ENCODE results near the gene CAMK4. TPM values are rescaled to one million over a fixed set of nuclear protein-coding genes. Genes with fewer than 3 reads are reported as not detected.
A peak's percentile ranks its signal among the peaks of the same experiment; 100 is the strongest.
"Not testable (repeated sequence)": the region's sequence is repeated elsewhere in the genome, so short reads cannot be mapped to it uniquely, and the experiment has no call there.

CAMK4 gene
- polyA plus RNA-seq, 3 donors = 4.4 to 6.2 (median 5.6) TPM

DNA sequence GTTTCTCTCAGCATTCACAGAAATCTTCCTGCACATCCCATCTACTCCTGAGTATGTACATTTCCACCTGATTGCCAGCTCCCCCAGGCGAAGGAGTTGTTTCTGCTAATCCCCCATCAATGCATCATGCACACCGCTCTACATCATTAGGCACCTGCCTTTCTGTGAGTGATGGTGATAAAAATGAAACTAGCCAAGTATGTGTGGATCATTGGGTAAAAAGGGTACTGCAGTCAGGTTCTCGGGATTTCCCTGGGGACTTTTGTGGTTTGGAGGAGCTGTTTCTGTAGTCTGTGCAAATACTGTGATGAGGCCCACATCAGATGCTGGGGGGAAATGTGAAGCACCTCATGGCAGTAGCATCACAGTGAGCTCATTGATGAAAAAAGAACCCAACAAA lies 30.4 kb downstream of the CAMK4 start:
- DNase-seq = no peak

DNA sequence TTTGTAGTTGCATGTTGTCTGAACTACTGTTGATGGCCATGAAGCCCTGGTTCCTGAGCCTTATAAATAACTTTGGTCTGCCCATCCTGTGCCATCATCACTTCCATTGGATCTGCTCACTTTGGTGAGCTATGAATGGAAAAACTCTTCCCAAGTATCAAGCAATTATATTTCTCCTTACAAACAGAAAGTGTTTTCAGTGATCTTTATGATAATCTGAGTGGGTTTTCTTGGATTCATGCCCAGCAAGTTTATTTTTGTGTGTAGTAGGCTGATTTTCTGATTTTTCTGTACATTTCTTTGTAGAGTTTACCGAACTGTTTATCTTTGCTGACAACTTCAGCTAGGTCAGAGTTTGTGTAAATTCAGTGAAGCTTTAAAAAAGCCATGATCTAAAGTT lies 31.0 kb downstream of the CAMK4 start:
- DNase-seq = peak; percentile 20

DNA sequence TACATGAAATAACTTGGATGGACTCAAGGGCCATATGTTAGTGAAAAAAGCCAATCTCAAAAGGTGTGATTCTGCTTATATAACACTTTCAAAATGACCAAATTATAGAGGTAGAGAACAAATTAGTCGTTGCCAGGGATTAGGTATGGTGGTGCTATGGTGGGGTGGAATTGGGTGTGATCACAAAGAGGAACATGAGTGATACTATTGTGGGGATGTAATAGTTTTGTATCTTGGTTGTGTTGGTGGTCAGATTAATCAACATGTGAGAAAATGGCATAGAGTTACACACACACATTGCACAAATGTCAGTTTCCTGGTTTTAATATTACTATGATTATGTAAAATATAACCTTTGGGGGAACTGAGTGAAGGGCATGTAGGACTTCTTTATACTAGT lies 31.9 kb downstream of the CAMK4 start:
- no peak for DNase-seq

DNA sequence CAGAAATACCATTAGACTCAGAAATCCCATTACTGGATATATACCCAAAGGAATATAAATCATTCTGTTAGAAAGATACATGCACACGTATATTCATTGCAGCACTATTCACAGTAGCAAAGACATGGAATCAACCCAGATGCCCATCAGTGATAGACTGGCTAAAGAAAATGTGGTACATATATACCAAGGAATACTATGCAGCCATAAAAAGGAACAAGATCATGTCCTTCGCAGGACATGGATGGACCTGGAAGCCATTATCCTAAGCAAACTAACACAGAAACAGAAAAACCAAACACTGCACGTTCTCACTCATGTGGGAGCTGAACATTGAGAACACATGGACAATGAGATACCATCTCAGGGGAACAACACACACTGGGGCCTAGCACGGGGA lies 33.4 kb downstream of the CAMK4 start:
- not testable (repeated sequence) for DNase-seq

DNA sequence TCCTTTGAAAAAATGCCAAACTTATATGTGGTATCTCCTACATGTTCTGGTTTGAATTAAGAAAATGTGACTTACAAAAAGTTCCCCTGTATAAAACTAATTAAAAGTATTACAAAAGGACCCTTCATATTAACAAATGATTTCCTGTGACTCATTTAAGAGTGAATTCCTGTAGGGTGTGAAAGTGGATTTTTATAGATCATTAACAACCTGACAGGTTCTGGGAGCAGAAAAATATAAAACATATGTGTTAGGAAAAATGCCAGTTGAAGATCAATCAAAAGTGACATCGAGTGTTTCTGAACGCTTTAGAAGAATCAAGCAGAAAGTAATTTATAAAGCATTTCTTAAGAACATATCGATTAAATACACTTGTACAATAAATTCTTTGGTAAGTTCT lies 35.5 kb downstream of the CAMK4 start:
- no peak for DNase-seq

DNA sequence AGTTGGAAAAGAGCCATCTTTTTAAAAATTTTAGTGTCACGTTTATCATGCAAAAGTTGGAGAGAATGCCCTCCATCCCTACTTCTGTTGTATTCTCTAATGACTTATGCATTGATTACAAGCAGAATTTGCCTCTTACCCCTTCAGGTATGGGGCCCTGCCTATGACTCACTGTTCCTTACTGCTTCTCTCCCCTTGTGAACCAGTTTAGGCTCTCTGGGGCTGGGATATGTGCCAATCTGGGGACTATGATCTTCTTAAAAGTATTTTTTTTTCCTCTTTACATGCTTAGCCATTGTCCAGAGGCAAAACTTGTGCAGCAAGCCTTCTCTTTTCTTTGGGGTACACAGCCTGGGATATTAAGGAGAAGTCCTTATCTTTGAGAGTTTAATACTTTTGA lies 37.4 kb downstream of the CAMK4 start:
- DNase-seq = no peak

DNA sequence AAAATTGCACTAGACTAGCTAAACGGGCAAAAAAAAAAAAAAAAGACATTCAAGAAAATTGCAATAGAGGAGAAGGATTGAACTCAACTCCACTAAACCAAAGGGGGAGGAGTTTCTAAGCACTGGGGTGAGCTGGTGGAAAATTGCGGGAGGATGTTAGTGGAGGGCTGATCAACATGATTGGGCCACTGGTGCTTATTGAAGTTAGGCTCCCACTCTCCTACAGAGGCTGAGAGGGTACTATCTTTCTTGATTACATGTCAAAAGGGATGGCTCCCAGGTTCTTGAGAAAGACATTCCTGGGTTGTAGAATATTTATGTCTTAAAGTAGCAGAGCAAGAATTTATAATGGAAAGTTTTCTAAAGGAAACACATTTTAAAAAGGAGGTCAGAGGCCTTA lies 38.0 kb downstream of the CAMK4 start:
- DNase-seq = no peak

DNA sequence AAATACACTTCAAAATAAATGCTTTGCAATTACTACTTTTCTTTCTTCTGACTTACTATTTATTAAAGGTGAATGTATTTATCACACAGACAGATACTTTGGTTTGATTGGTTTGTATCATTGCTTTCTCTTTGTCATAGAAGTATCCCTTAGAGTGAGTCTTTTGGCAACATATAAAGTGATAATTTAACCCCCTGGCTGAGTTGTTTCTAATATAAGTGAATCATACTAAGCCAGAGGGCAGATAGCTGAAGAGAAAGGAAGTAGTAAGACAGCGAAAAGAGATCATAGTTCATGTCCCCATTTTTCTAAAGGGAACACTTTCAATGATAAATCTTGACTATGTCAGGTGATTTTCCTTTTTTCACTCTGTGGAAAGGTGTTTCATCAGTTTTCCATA lies 38.6 kb downstream of the CAMK4 start:
- no peak for DNase-seq

DNA sequence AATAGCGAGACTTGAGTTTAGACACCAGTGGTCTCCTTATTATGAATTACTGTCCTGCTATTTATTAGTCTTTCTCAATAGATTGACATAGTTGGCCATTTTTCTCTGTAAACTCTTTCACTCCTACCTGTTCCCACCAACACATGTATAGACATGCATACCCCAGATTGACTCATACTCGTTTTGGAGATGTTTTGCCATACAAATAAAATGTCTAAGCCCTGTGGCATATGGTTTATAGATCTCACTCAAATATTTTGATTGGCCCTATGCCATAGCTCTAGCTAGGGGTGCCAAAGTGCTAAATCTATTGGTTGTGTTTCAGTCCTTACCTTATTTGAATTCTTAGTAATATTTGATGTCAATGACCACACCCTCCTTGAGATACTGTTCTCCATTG lies 42.3 kb downstream of the CAMK4 start:
- no peak for DNase-seq

DNA sequence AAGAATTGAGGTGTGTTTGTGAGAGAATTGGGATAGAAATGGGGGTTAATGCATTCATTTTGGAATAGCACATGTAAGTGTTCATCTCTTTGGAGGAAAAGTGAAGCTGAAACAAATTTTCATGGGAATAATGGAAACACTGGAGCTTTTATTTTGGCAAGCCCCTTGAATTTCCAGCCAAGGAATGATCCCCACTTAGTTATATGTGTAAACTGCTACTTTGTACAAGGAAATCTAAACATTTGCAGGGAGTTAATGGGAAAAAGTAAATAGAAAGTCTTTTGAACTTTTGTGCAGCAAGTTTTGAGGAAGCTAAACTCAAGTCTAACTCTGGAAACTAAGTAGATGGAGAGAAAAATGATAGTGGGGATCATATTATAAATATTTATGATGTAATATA lies 44.1 kb downstream of the CAMK4 start:
- no peak for DNase-seq

DNA sequence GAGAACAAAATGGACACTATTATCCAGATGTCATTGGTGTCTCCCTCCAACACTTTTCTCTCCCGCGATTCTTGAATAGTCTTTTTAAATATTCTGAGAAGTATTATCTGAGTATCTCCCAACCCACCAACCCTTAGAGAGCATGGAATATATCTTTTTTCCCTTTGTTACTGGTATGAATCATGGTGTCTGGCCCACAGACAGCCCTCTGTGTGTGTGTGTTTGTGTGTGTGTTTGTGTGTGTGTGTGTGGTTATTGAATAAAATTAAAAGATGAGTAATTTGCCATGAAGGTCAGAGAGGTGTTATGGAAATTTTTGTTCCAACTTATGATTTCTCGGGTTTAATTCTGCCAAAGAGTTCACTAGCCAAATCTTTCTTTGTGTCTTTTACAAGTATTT lies 47.7 kb downstream of the CAMK4 start:
- DNase-seq = no peak

DNA sequence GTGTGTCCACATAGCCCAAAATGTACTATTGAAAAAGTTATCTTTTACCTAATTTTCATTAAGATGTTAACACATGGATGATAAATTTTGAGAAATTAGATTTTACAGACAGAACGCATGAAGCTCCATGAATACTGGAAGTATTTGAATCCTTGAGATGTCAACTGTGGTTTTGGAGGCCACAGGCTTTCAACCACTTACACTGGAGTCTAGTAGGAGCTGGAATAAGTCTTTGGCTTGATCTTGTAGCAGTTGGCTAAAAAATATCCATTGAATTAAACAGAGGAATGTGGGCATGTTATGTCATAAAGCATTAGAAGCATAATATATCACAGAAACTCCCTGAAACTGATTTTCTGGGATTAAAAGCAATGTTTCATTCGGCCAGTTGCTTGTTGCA lies 52.9 kb downstream of the CAMK4 start:
- no peak for DNase-seq

DNA sequence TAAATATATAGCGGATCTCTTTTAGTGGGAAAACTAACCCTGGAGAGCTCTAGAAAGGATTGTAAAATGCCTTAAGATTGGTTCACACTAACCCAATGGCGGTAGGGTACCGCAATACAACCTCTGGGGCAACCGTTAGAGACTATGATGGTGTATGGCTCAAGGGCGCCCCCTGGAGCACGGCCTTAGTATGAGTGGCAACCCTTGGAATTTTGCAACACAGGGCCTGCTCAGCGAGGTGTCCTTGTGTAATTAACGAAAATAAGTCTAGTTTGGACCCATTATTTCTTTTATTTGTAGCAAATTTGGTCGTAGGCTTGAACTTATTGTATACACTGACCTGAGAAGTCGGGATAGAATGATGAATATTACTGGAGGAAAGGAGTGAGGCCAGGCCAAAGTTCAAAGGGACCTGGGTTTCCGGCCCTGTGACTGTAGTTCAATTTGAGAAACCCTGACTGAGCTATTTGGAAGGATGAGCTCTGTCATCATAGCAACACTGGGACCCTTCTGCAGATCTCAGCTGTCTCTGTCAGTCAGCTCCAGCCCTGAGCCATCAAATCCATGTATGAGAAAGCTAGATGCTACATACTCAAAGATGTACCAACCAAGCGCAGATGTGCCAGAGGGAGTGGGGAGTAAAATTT lies 54.8 kb downstream of the CAMK4 start:
- DNase-seq = peak; percentile 10

DNA sequence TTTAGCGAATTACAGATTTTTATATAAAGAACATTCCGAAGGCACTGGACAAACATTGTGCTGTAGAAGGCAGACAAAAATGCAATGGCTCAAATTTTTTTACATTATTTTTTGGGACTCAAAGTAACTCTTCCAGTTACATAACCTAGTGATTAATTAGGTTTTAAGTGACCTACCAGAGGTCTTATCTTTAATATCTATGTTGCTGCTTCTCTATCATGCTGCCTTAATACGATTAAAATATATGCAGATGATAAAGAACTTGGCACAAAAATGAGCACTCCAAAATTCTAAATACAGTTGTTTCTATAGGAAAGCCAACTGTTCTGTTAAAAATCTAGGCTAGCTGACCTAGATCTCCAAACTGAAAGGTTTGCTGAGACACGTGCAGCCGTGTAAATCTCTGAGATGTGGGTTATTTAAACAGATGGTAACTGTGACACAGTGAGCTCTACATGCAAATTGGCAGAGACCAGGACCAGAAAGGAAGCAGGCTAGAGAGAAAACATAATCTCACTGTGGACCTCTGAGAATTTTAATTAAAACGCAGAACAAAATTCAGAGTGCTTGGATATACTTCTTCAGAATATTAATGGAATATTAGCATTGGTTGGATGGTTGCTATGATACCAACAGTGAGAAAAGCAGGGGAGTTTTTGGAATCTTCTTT lies 56.2 kb downstream of the CAMK4 start:
- no peak for DNase-seq

DNA sequence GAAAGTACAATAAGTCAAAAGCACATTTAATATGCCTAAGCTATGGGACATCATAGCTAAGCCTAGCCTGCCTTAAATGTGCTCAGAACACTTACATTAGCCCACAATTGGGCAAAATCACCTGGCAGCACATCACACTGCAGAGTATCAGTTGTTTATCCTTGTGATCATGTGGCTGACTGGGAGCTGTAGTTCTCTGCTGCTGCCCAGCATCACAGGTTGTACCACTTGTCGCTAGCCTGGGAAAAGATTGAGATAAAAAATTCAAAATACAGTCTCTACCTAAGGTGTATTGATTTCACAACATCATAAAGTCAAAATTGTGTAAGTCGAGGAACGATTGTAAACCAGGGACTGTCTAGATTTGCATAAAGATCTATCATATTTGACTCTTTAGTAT lies 58.6 kb downstream of the CAMK4 start:
- DNase-seq = no peak

DNA sequence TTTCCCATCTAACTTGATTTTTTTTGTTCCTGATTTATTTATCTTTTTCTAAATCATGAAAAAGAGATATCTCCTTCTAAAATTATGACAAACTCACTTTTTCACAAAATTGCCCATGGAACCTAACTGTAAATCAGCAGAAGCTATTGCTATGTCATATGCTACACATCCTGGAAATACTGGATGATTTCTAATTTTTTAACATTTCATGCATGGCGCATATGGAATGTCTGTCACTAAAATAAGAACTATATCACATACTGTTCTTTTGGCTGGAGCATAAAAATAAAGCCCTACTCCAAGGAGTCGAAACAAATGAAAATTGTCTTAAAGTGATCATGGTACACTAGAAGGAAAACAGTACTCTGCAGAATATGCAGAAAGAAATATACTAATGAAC lies 60.6 kb downstream of the CAMK4 start:
- DNase-seq = no peak

DNA sequence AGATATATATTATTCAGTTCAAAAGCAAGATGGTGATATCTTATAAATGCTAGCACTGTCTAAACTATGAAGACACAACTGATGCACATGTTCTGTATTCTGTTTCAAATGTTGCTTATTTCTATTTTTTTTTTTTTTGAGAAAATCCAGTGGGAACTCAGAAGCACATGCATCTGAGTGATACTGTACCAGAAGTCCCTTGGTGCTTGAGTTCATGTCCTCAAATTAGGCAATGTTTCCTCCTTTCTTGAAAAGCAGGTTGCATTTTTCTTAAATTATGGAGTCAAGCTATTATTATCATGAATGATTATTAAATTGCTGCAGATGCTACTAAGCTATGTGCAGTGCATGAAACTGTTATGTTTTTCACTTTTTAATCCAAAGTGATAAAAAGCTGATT lies 70.4 kb downstream of the CAMK4 start:
- DNase-seq = no peak

DNA sequence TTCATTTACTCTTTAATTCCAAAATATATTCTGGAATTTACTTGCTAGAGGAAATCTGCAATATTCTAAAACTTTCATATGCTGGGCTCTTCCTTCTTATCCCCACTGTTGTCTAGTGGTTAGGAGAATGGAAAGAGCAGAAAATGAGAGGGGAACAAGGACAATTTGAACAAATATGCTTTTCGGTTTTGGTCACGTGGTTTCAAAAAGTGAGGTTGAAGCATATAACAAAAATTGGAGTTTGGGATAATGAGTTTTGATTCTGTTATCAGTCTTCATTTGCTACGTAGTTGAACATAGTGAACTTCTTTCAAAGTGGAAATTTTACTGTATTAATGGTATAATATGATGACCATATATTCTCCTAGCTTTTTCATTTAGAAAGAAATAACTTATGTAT lies 71.5 kb downstream of the CAMK4 start:
- no peak for DNase-seq

DNA sequence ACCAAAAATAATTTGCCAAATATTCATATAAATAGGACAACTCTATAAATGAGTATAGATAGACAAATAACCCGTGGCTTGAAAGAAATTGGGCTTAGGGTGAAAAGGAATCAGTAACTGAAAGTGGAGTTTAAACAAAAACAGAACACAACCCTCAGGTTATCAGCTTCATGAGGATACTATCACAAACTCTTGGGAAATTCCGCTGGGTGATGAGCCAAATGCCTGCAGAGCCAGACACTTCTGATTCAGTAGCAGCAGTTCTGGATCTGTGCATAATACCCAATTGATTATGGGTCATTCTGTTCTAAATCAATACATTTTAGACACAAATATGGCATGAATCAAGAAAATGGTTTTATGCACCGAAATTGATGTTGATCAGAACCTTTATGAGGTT lies 72.4 kb downstream of the CAMK4 start:
- DNase-seq = no peak

DNA sequence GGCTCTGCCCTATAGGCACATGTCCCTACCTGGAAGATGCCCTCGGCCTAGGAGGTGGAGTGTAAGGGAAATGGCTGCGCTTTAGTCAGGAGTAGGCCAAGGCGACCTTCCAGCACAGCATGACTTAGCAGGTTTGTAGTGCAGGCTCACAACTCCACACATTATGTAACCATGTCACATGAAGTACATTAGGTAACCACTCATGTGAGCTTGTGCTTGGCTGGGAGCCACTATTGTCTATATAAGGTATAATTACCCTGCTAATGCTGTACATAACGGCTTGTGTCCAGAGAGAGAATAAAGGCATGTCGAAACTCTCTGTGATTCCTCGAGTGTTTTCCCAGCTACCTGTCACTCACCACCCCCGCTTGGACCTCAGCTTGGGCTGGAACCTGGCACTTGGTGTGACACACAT lies 74.9 kb downstream of the CAMK4 start:
- DNase-seq = no peak

DNA sequence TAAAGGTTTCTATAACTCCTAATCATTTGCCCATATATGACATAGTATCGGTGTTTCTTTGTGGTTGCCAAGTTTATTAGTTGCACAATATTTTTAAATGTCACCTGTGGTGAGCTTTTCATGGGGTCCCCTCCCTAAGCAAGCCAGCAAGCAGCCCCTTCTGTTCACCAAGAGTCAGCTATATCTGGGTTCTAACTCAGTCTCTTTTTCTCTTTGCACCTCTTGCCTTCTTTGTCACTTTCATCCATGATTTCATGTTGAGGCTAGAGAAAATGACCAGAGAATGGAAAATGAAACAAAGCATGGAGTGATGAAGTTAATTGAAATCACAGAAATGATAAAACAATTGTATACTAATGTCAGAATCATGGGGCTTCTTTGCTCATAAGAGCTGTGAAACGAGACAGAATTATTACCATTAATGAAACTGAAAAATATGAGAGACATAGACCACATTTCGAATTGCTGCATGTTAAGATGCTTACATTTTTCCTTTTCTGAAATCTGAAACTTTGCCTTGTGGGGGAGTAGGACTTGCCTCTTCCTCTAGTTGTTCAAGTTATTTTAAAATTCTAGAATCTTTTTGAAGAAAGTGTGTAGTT lies 75.7 kb downstream of the CAMK4 start:
- no peak for DNase-seq

DNA sequence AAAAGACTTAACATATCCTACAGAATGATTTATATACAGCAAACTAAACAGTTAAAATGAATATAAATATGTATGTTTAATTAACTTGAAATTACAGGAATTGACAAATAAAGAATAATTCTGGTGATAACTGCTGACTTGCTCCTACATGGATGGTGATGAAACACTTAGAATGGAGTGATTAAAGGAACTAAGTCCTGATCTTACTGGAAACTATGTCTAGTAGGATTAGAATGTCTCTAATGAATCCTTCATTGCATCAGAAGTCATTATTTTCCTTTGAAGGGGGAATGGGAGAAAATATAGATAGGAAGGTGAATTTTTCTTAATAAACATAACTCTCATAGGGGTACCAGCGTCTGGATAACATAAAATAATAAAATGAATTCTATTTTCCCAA lies 77.1 kb downstream of the CAMK4 start:
- DNase-seq = no peak

DNA sequence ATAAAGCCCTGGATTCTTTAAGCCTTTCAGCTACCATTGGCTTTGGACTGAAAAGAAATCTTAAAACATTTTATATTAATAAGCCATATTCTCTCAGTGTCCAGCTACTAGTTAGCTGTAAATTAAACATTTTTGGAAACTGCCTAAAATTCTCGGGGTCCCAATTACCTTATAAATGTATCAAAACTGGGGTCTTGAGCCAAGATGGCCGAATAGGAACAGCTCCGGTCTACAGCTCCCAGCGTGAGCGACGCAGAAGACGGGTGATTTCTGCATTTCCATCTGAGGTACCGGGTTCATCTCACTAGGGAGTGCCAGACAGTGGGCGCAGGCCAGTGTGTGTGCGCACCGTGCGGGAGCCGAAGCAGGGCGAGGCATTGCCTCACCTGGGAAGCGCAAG lies 77.9 kb downstream of the CAMK4 start:
- not testable (repeated sequence) for DNase-seq

DNA sequence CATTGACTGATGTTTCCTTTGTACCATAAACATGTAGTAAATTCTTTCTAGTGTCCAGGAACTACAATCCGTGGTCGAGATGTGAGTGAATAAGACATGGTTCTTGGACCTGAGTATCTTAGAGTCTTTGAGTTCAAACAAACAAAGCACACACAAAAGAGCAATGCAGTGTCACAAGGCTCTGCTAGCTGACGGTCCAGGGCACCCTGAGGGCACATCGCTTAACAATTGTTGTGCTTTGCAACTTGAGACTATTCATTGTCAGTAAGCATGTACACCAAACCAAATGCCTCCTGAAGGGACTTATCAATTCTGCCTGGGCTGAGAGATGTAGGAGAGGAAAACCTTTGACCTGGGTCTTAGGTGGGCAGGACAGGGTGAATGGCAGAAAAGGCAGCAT lies 84.8 kb downstream of the CAMK4 start:
- DNase-seq = no peak
